HCT116 (cell line): ENCODE measurements around the gene PAX5. TPM values are rescaled to one million over a fixed set of nuclear protein-coding genes. Genes with fewer than 3 reads are reported as not detected.

ENCODE experiments used
- ATAC-seq: fragments of 200-7000 bp; cut with Tn5 transposase; 2 replicates; pipeline ENCODE4 v1.9.1; 2020; ENCODE audit warnings: mild to moderate bottlenecking, moderate library complexity
- BruUV-seq: library from RNA; stranded (reverse); fragments of 400-500 nt; replicated peaks from 2 replicates; lab custom pipeline; 2021; lab: Mats Ljungman, UMichigan
- CTCF ChIA-PET: fragments of 300-600 bp; sonication (Branson Sonifier 250); formaldehyde crosslinking; loops from one replicate; lab custom pipeline; 2021; ENCODE audit warnings: antibody characterized with exemption; lab: Charles Lee
- POLR2A ChIA-PET: fragments of 300-600, 350-600 bp; sonication (Branson Sonifier 250); formaldehyde crosslinking; loops from one replicate; lab custom pipeline; 2021; ENCODE audit warnings: antibody characterized with exemption; lab: Charles Lee
- RAD21 ChIA-PET, 2 experiments: fragments of 300-600 bp; sonication (Branson Sonifier 250); formaldehyde crosslinking; loops; one replicate each; lab custom pipeline; 2023; ENCODE audit warnings: low total read pairs in 2 of 2; ENCODE audit not compliant: uncharacterized antibody in 2 of 2, unreplicated experiment in 2 of 2, low non-redundant PET in 1 of 2; lab: Charles Lee
- DNase-seq: peaks from one replicate; pipeline ENCODE4 v3.0.0-alpha.2; 2010; ENCODE audit warnings: low read depth, low spot score
- H2AFZ ChIP-seq: fragments of 200-600 bp; shearing (Covaris generic), sonication (generic); 2 replicates; pipeline ENCODE4 v1.6.1; 2017; ENCODE audit warnings: low read depth, mixed run types, mixed read lengths, antibody characterized with exemption, low read length; ENCODE audit not compliant: poor library complexity, severe bottlenecking
- H3K27ac ChIP-seq: 2 replicates; pipeline ENCODE4 v1.5.1; 2012; ENCODE audit warnings: low read depth, low read length
- H3K27me3 ChIP-seq: fragments of 200-600 bp; sonication (generic); 2 replicates; pipeline ENCODE4 v1.6.1; 2016; ENCODE audit warnings: mixed run types, low read length, mixed read lengths; ENCODE audit not compliant: insufficient read depth
- H3K36me3 ChIP-seq, 2 experiments: fragments of 200-500 bp in 1 of 2; fragments of 200-600 bp in 1 of 2; sonication (Bioruptor generic) in 1 of 2; sonication (generic) in 1 of 2; 2 replicates each; pipeline versions ENCODE4 v1.5.1 to v1.6.1; 2014 to 2016; ENCODE audit warnings: low read length in 2 of 2, inconsistent platforms in 1 of 2, mixed read lengths in 1 of 2, mixed run types in 1 of 2; ENCODE audit not compliant: insufficient read depth in 2 of 2, control insufficient read depth in 1 of 2
- H3K4me1 ChIP-seq, 2 experiments: fragments of 200-600 bp in 1 of 2; sonication (generic) in 1 of 2; 2 replicates each; pipeline versions ENCODE4 v1.5.1 to v1.6.1; 2012 to 2017; ENCODE audit warnings: low read length in 2 of 2, inconsistent platforms in 1 of 2, mild to moderate bottlenecking in 1 of 2, mixed read lengths in 1 of 2, mixed run types in 1 of 2, moderate library complexity in 1 of 2; ENCODE audit not compliant: insufficient read depth in 2 of 2, control insufficient read depth in 1 of 2
- H3K4me2 ChIP-seq: fragments of 200-600 bp; sonication (generic); 2 replicates; pipeline ENCODE4 v1.6.1; 2017; ENCODE audit warnings: mixed run types, low read length, mixed read lengths
- H3K4me3 ChIP-seq, 2 experiments: fragments of 200-600 bp in 1 of 2; sonication (generic) in 1 of 2; replicated peaks in 1 of 2; 2 replicates each; pipeline ENCODE4 v1.5.1; 2011 to 2016; ENCODE audit warnings: low read length in 2 of 2, control low read depth in 1 of 2, low read depth in 1 of 2, mild to moderate bottlenecking in 1 of 2, mixed read lengths in 1 of 2, mixed run types in 1 of 2
- H3K79me2 ChIP-seq: fragments of 200-600 bp; sonication (generic); 2 replicates; pipeline ENCODE4 v1.6.1; 2017; ENCODE audit warnings: mild to moderate bottlenecking, mixed run types, low read length, moderate library complexity, mixed read lengths; ENCODE audit not compliant: insufficient read depth
- H3K9ac ChIP-seq: fragments of 200-600 bp; sonication (generic); 2 replicates; pipeline ENCODE4 v1.6.1; 2016; ENCODE audit warnings: low read length, mixed read lengths
- H3K9me2 ChIP-seq: fragments of 200-600 bp; sonication (generic), shearing (Covaris generic); 2 replicates; pipeline ENCODE4 v1.6.1; 2017; ENCODE audit warnings: mixed run types, mild to moderate bottlenecking, moderate library complexity; ENCODE audit not compliant: insufficient read depth
- H3K9me3 ChIP-seq, 2 experiments: fragments of 200-500 bp in 1 of 2; fragments of 200-600 bp in 1 of 2; sonication (Bioruptor generic) in 1 of 2; sonication (generic) in 1 of 2; 2 replicates each; pipeline ENCODE4 v1.6.1; 2014 to 2017; ENCODE audit warnings: low read length in 2 of 2, mixed read lengths in 2 of 2, inconsistent platforms in 1 of 2, low read depth in 1 of 2, mild to moderate bottlenecking in 1 of 2, mixed run types in 1 of 2, moderate library complexity in 1 of 2; ENCODE audit not compliant: control insufficient read depth in 1 of 2, insufficient read depth in 1 of 2
- H4K20me1 ChIP-seq: fragments of 200-600 bp; sonication (generic), shearing (Covaris generic); 2 replicates; pipeline ENCODE4 v1.6.1; 2017; ENCODE audit warnings: mixed run types, mild to moderate bottlenecking, moderate library complexity; ENCODE audit not compliant: insufficient read depth
- ATF3 ChIP-seq: IDR thresholded peaks from 2 replicates; pipeline ENCODE4 v1.6.1; 2012
- CEBPB ChIP-seq: IDR thresholded peaks from 2 replicates; pipeline ENCODE4 v1.6.1; 2012; ENCODE audit warnings: low read depth
- CTCF ChIP-seq, 3 experiments: fragments of 200-600 bp in 1 of 3; sonication (generic) in 1 of 3; IDR thresholded peaks in 2 of 3; conservative IDR thresholded peaks in 1 of 3; 2 replicates each; pipeline ENCODE4 v1.5.1; 2012 to 2017; ENCODE audit warnings: low read depth in 2 of 3, low read length in 2 of 3, antibody characterized with exemption in 1 of 3, borderline replicate concordance in 1 of 3, control low read depth in 1 of 3, mild to moderate bottlenecking in 1 of 3, mixed read lengths in 1 of 3, mixed run types in 1 of 3, moderate library complexity in 1 of 3; ENCODE audit not compliant: insufficient read depth in 1 of 3
- EZH2 ChIP-seq: fragments of 200-600 bp; sonication (generic); IDR thresholded peaks from 2 replicates; pipeline ENCODE4 v1.6.1; 2017; ENCODE audit warnings: antibody characterized with exemption, mixed run types
- POLR2A ChIP-seq: IDR thresholded peaks from 2 replicates; pipeline ENCODE4 v1.7.0; 2011; ENCODE audit warnings: borderline replicate concordance; ENCODE audit not compliant: insufficient read depth, insufficient read length; ENCODE audit errors: extremely low read depth
- POLR2AphosphoS5 ChIP-seq: IDR thresholded peaks from 2 replicates; pipeline ENCODE4 v1.6.1; 2011; ENCODE audit warnings: mild to moderate bottlenecking, low read depth, low read length, moderate library complexity
- RAD21 ChIP-seq: IDR thresholded peaks from 2 replicates; pipeline ENCODE4 v1.6.1; 2012; ENCODE audit warnings: low read depth, mild to moderate bottlenecking
- REST ChIP-seq: IDR thresholded peaks from 2 replicates; pipeline ENCODE4 v1.6.1; 2012; ENCODE audit warnings: low read depth
- SIN3A ChIP-seq: IDR thresholded peaks from 2 replicates; pipeline ENCODE4 v1.6.1; 2012; ENCODE audit warnings: low read depth
- YY1 ChIP-seq: IDR thresholded peaks from 2 replicates; pipeline ENCODE4 v1.6.1; 2011; ENCODE audit warnings: low read length, low read depth, moderate library complexity, mild to moderate bottlenecking; ENCODE audit not compliant: insufficient replicate concordance; ENCODE audit errors: extremely low read depth
- intact Hi-C: fragments of 100-400 bp; cut with micrococcal nuclease; formaldehyde crosslinking; loops from 2 replicates; pipeline ENCODE4 v1.10.0; 2022
- total RNA-seq: library from RNA; stranded (reverse); gene quantifications from one replicate; pipeline ENCODE4 v1.2.1, GENCODE V29; 2021; ENCODE audit not compliant: unreplicated experiment

The PAX5 gene
- total RNA-seq, 1 experiment from 2014 or later: 0.17 TPM

- intact Hi-C loops: no loop called here
- Histone ChIP-seq H2AFZ (no peak overlapping the region), H4K20me1 (no peaks in the 10 kb centered on the region), H3K27me3 (peaks cover 20% of the 10 kb centered on the region), H3K36me3 (no peaks in the 10 kb centered on the region), H3K4me1 (no peaks in the 10 kb centered on the region), H3K79me2 (no peaks in the 10 kb centered on the region), H3K4me2 (no peak overlapping the region), H3K27ac (no peak overlapping the region), H3K9ac (no peak overlapping the region), H3K9me2 (no peaks in the 10 kb centered on the region), H3K4me3 (no peak overlapping the region), H3K9me3 (no peaks in the 10 kb centered on the region)
- ATAC-seq: no peak
- CTCF ChIA-PET: no interaction called here
- no peak for DNase-seq
- RAD21 ChIA-PET: no interaction called here
- BruUV-seq: no TSS peak
- TF ChIP-seq YY1 (no peak), EZH2 (no peak), CEBPB (no peak), REST (no peak), ATF3 (no peak), SIN3A (no peak), POLR2A (no peak), CTCF (IDR thresholded peaks at IDR 0.05 in 2 of 3, conservative IDR thresholded peaks at IDR 0.05 in 1 of 3; ENCODE audit: borderline replicate concordance in 1 of 3, insufficient read depth in 1 of 3, low read depth in 2 of 3, low read length in 2 of 3) (no peak), RAD21 (no peak), POLR2AphosphoS5 (no peak)
- TF ChIP-seq, all 23 proteins: peak for 0
- POLR2A ChIA-PET: no interaction called here
Measured at GRCh38 chr9:36880075-36880474, 154.0 kb downstream of the PAX5 start.
